GM12892 (cell line): ENCODE measurements around the gene LRP3.
"Not testable (repeated sequence)": the region's sequence is repeated elsewhere in the genome, so short reads cannot be mapped to it uniquely, and the experiment has no call there.

Experiments used
- DNase-seq: peaks from one replicate; pipeline ENCODE4 v3.0.0; 2011; ENCODE audit not compliant: insufficient read length
- FAIRE-seq: peaks from 2 replicates; lab custom pipeline; 2011; peaks lifted over from hg19 to GRCh38; lab: Jason Lieb, UNC
- POLR2A ChIP-seq: IDR thresholded peaks from 2 replicates; pipeline ENCODE4 v1.6.1; 2011; ENCODE audit warnings: low read depth, low read length, control low read depth
- POLR2AphosphoS5 ChIP-seq: IDR thresholded peaks from 2 replicates; pipeline ENCODE4 v1.6.1; 2011; ENCODE audit warnings: low read depth, low read length, control low read depth
- TAF1 ChIP-seq: IDR thresholded peaks from 2 replicates; pipeline ENCODE4 v1.6.1; 2011; ENCODE audit warnings: low read depth, mild to moderate bottlenecking, control low read depth, low read length, borderline replicate concordance

LRP3 gene

GRCh38 chr19:33206261-33207039 lies 12.3 kb downstream of the LRP3 start:
- DNase-seq = no peak
- FAIRE-seq = no peak
- TF ChIP-seq POLR2AphosphoS5 (no peak), TAF1 (no peak), POLR2A (no peak)

- no peak for DNase-seq
- FAIRE-seq = no peak
- no peak for TF ChIP-seq POLR2AphosphoS5
Measured at GRCh38 chr19:33207040-33207620, 13.0 kb downstream of the LRP3 start.

- DNase-seq (no peak), FAIRE-seq (no peak)
- TF ChIP-seq POLR2AphosphoS5 (no peak), POLR2A (no peak), TAF1 (no peak)
Measured at GRCh38 chr19:33207903-33208302, 13.8 kb downstream of the LRP3 start.

GRCh38 chr19:33208371-33208895 lies 14.3 kb downstream of the LRP3 start:
- no peak for TF ChIP-seq TAF1
- no peak for TF ChIP-seq POLR2AphosphoS5
- no peak for DNase-seq
- FAIRE-seq = no peak

GRCh38 chr19:33208904-33209849 lies 15.0 kb downstream of the LRP3 start:
- DNase-seq (no peak), FAIRE-seq (no peak)
- TF ChIP-seq POLR2A (no peak), TAF1 (no peak), POLR2AphosphoS5 (no peak)

GRCh38 chr19:33209850-33210230 lies 15.7 kb downstream of the LRP3 start:
- not testable (repeated sequence) for DNase-seq, FAIRE-seq

GRCh38 chr19:33210266-33210940 lies 16.3 kb downstream of the LRP3 start:
- no peak for DNase-seq
- no peak for TF ChIP-seq POLR2A
- no peak for TF ChIP-seq POLR2AphosphoS5
- no peak for TF ChIP-seq TAF1
- FAIRE-seq = no peak

GRCh38 chr19:33211794-33212435 lies 17.8 kb downstream of the LRP3 start:
- DNase-seq = no peak
- no peak for FAIRE-seq
- TF ChIP-seq POLR2A = no peak
- no peak for TF ChIP-seq TAF1
- TF ChIP-seq POLR2AphosphoS5 = no peak

GRCh38 chr19:33212436-33213172 lies 18.5 kb downstream of the LRP3 start:
- TF ChIP-seq POLR2A = no peak
- TF ChIP-seq TAF1 = no peak
- no peak for TF ChIP-seq POLR2AphosphoS5
- FAIRE-seq (no peak), DNase-seq (no peak)

DNA sequence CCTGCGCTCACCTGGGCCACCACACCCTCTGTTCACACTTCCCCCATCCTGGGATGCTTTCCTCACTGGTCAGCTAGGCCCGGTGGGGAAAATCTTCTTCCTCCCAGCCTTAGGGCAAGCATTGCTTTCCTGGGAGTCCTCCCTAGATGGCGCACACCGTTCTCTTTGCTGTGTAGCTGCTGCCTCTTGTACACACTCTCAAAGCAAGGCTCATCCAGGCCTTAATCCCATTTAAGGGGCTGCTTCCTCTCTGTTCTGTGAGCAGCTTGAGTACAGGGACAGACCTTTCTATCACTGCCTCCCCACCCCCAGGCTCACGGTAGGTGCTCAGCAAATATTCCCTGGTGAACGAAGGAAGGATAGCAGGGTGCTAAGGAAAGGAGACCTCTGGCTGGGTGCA lies 20.5 kb downstream of the LRP3 start:
- no peak for DNase-seq
- TF ChIP-seq TAF1 (no peak), POLR2AphosphoS5 (no peak), POLR2A (no peak)
- no peak for FAIRE-seq
